HG02588 (cell line): ENCODE data around the gene TCN2.
"Not testable (repeated sequence)": the region's sequence is repeated elsewhere in the genome, so short reads cannot be mapped to it uniquely, and the experiment has no call there.

ENCODE experiments used
- ATAC-seq: cut with Tn5 transposase; IDR thresholded peaks from one replicate; pipeline ENCODE4 v1.9.1; 2021; ENCODE audit warnings: mild to moderate bottlenecking, moderate library complexity; ENCODE audit not compliant: unreplicated experiment

Gene TCN2

DNA sequence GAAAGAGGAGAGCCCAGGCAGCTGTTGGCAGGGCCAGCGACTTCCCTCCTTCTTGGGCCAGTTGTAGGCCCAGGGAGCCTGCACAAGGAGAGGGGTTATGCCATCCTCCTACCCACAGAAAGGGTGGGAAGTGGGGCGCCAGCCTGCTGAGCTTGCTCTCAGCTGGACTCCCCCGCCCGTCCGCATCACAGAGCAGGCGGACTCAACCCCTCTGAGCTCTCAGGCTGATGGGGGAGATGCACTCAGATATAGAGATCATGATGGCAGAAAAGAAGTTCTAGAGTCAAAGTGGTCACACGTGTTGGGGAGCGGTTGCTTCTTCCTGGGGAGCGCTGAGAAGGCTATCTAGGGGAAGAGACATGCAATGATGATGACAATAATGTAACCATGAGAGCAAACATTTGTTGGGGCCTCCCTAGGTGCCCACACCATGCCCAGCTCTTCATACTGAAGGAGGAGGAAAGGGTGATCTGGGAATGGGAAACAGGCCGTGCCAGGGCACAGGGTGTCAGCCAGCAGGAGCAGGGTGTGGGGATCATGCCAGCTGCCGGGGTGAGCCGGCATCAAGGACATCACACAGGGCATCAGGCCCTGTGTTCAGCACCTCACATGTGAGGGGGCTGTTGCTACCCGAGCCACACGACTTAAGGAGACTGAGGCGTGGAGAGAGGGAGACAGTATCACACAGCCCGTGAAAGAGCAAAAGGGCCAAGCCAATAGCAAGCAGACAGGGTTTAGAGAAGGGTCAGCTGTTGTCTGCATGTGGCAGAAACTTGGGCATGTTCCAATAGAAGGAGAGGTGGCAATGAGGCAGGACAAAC, 36.3 kb downstream of the TCN2 start:
- no peak for ATAC-seq

DNA sequence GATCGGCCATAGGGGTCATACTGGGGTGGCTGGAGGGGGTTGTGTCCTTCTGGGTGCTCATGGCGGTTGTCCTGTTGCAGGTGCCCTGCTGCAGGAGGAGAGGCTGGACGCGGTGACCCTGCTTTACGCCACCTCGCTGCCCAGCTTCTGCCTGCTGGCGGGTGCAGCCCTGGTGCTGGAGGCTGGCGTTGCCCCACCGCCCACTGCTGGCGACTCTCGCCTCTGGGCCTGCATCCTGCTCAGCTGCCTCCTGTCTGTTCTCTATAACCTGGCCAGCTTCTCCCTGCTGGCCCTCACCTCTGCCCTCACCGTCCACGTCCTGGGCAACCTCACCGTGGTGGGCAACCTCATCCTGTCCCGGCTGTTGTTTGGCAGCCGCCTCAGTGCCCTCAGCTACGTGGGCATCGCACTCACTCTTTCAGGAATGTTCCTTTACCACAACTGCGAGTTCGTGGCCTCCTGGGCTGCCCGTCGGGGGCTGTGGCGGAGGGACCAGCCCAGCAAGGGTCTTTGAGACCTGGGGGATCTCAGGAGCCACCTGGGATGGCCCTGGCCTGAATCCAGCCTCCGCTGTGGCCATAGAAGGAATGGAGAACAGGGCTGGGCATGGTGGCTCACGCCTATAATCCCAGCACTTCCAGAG, 39.7 kb downstream of the TCN2 start:
- ATAC-seq: no peak

DNA sequence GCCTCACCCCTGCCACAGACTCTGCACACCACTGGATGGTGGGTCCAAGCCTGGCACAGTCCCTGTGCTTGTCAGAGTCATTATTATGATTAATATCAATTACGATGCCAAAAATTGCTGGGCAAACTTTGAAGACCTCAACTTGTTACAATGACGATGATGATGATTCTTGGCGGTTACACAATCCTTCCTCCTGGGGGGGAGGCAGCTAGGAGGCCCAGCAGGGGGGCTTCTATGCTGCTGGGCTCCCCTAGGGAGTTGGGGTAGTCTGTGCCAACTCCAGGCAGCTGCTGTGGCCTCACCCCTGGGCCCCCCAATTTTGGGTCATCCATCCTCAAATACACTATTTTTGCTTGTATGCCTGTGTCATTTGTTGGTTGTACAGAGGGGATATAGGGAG, 40.6 kb downstream of the TCN2 start:
- no peak for ATAC-seq

DNA sequence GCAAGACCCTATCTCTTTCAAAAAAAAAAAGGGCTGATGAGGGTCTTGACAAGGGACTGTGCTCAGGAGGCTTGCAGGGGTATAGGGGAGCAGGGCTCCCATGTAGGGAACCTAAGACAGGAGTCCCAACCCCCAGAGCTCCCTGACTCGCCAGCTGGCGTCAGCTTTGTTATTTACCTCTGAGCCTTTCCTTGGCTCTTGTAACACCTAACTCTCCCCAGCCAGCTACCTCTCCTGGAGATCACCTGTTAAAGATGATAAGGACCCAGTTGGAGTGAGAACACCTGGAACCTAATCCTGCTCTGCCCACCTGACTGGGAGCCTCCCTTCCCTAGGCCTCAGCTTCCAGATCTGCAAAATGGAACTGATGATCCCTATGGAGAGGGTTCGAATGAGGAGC, 41.9 kb downstream of the TCN2 start:
- no peak for ATAC-seq

DNA sequence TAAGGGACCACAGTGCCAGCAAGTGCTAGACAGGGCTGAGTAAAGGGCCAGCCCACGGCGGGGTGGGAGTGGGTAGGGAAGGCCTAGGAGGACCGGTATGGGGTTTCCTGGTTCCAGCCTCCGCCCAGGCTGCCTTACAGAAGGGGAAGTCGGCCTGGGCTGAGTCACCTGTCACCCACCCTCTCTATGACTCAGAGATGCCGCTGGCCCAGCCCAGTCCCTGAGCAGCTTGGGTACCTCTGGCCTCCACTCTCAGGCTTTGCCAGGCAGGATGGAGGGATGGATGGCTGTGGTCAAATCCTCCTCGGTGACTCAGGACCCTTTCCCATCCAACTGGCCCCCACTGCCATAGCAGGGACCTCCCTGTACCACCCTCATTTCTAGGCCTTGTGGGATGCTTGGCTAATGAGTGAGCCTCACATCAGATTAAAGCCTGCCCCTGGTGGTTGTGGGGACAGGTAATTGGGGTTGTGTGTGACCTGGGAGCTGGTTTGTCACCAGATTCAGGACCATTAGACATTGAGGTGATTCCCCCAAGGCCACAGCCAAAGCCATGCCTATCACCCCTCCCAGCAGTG, 42.5 kb downstream of the TCN2 start:
- ATAC-seq: no peak

DNA sequence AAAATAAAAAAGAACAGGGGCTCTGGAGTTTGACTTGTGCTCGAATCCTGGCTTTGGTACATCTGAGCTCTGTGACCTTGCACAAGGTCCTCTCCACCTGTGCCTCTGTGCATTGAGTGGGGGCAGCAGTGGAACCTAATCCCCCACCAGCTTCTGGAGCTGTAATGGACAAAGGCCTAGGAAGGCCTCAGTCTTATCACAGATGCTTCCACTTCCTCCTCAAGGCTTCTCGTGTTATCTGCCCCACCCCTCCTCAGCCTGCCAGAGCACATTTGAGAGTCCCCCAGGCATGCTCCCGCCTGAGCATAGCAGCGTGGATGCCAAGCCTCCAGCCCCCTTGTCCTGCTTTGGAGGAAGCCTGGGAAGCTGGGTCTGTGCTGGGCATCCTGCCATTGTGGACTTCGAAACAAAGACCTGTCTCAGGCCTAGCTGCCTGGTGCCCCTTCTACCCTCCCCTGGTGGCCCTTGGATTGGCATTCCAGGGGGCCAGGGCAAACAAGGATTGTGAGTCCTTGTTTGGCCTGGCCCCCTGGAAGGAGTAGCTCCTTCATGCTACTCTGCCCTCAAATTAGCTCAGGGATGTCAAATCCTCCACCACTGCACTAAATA, 43.6 kb downstream of the TCN2 start:
- ATAC-seq: no peak

DNA sequence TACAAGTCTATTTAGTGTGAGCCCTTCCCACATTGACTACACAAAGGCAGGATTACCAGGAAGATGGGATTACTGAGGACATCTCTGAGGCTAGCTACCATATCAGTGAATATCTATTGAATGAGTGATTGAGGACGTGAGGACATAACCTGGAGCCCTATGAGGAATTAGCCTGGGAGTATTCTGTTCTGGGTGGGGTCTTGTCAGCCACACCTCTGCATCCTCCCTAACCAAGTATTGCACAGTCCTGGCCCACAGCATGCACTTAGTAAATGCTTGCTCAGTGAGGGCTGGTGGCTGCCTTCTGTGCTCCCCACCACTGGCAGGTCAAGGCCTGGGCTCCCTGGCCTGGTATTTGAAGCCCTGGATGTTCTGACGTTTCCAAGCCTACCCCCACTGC, 45.9 kb downstream of the TCN2 start:
- ATAC-seq: no peak

DNA sequence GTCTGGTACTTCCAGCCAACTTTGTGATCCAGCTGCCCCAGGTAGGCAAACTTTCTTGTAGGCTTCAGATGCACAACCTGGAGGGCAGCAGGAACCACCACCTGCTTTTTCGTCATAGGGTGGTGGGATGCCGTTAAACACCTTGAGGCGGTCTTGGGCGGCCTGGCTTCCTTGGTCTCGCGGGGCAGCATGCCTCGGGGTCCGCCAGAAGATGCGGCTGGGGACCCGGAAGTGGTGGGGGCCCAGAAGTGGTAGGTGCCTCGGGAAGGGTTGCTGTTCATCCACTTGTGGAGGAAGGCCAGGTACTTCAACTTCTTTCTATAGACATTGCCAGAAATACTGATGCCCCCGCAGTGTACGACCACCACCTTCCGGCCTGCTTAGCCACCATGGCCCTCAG, 47.4 kb downstream of the TCN2 start:
- no peak for ATAC-seq

DNA sequence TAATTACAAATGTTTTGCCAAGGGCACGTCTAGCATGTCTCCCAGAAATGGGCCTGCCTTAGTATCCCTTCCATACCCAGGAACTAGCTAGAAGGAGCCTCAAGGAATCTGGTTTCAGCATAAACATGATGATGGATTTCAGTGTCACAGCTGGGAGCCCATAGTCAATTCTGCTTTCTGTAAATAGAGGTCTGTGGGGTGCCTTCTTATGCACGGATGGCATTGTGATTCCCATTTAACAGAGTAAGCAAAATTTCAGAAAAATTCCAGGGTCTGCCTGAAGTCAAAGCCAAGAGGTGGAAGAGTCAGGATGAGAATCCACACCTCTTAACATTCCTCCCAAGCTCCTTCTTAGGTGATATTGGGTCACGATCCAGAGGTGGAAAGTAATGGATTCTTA, 48.6 kb downstream of the TCN2 start:
- no peak for ATAC-seq

DNA sequence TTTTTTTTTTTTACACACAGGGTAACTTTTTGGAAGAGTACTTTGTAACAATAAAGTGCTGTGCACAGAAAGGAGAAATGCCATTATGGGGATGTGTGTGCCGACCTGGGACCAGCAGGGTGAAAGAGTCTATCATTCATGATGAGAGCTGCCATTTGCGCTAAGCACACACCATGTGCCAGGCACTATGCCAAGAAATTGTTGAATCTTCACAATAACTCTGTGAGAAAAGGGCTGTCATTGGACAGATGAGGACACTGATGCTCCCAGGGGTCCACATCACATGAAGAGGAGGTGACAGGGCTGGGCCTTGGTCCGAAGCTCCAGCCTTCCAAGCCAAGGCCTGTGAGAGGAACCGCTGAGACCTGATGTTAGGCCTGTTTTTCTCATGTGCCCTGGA, 55.1 kb downstream of the TCN2 start:
- ATAC-seq: no peak

DNA sequence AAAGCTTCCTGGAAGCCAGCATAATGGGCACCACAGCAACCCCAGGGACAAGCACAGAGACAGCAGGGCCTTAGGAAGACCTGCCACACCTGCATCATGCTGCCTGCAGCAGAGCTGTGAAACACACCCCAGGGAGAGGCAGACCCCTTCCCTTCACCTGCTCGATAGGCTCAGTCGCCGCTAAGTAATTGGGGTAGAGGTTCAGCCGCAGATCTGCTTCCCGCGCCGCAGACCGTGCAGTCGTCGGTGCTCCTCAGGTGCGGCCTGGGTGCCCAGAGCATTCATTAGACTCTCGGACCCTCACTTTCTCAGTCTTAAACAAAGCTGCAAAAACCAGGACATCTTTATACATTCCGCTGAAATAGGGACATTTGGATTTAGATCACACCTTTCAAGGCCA, 57.8 kb downstream of the TCN2 start:
- ATAC-seq: no peak

DNA sequence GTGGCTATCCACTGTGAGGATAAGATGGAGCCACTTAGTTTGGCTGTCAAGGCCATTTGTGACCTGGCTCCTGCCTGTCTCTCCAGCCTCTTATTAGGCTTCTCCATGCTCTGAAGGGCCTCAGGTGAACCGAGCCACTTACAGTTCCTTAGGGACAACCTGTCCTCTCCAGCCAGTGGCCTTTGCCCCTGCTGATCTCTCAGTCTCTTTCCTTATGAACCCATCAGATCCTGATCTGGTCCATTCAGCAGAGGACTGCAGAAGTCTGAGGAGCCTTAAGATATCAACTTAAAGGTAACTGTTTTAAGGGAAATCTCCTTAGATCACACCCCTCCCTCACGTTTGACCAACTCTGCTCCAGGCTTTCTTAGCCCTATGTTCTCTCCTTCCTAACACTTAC, 58.3 kb downstream of the TCN2 start:
- no peak for ATAC-seq

DNA sequence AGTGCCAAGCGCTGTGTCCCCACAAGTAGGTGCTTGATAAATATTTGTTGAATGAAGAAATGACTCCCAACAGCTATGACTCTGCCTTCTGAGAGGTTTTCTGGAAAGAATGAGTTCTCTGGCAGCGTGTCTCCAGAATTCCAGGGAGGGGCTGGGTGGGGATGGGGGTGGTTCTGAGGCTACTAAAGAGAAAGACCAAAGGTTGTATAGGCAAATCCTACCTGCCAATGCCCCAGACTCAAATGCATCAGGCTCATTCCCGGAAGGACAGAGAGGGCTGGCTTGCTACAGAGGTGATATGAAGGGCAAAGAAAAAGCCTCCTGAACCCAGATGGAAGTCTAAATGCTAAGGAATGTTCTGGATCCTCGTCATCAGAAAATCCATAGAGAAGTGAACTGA, 58.8 kb downstream of the TCN2 start:
- ATAC-seq: no peak

DNA sequence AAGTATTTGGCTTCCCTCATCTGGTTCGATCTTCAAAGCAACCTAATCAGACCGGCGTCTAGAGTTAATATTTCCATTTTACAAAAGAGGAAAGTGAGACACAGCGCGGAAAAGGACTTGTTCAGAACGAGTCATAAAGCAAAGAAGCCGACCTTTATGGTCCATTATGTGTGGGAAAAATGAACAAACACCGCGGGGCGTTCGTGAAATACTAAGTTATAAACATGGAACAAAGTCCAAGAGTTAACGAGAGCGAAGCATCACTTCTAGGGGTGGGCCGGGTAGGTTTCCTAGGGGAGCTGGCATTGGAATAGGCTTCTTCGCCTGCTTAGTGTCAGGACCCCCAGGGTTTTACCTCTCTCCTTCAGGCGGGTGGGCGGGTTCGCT, 60.1 kb downstream of the TCN2 start:
- ATAC-seq: no peak

DNA sequence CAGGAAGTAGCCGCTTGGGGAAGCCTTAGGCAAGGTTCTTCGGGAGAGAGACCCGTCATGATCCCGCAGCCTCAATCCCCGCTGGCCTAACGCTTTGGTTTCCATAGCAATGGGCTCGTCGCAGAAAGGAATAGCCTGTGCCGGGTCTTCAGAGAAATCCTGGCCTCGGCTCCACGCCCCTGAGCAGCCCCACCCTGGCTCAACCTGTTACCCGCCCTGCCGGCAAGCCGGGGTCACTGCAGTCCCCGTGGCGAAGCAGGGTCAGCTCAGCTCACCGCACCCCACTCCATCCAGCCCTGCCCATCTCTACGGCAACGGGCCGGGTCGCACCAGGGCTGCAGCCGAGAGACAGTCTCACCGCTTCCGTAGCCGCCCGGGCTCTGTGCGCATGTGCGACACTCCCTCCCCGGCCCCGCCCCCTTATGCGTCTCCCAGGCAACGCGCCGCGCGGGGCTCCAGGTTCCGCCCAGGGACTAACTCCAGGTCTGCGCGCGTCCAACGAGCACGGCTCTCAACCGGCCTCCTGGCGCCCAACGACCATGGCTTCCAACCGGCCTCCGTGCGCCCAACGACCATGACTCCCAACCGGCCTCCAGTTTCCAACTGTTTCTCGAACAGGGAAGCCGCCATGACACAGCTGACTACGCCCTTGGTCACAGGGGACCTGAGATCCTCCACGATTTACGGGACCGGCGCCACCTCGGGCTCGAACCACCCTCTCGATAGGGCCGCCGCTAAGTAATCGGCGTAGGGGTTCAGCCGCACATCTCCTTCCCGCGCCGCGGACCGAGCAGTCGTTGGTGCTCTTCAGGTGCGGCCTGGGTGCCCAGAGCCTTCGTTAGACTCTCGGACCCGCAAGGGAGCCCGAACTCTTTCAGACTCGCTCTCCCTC, 60.8 kb downstream of the TCN2 start, which contains the start of gene DUSP18:
TSS of gene DUSP18 (minus strand) at position 382 of the 892 bp plus-strand sequence. CDS start 3,872 bp downstream, outside the sequence.
- peak; percentile 92 for ATAC-seq

DNA sequence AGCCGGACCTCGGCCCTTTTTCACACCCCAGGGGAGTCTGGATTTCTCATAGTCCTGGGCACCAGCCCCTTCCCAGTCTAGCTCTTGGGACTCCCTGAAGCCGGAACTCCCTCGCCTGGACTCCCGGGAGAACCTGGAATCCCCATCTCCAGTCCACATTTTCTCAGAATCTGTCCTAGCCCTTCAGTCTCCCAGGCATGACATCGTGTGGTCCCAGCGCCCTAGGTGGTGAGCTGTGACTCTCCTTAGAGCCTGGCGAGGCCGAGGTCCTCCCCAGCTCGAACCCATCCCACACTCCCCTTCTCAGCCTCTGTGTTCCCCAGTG, 61.4 kb downstream of the TCN2 start:
- ATAC-seq: no peak

DNA sequence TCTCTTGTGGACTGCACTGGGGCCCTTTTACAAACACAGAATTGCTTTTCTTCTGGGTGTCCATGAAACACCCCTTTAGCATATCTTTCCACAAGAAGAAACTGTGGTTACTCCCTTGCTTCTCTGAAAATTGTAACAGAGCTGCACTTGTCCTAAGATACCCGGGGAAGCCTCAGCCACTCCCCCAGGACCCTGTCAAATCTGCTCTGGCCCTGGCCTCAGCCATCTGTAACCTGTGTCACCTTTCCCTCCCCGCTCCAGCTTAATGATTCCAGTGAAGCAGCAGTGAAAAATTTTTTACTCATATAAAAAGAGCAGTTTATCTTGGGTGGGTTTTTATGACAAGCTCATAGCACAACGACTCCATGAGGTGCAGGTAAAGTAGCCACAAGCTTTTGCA, 64.1 kb downstream of the TCN2 start:
- ATAC-seq: no peak

DNA sequence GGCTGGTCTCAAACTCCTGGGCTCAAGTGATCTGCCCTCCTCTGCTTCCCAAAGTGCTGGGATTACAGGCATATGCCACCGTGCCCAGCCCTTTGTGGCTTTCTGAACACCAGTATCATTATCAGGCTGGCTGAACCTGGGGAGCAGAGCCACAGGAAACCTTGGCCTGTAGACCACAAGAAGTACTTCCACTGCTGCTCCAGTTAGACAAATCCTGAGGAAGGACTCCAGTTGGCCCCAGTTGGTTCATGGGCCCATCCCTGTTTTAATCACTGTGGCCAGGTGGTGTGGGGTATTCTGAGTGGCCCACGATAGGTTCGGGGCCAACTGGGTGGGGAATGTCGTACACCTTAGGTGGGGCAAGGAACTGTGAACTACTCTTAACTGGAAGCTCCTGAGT, 66.2 kb downstream of the TCN2 start:
- ATAC-seq: no peak

DNA sequence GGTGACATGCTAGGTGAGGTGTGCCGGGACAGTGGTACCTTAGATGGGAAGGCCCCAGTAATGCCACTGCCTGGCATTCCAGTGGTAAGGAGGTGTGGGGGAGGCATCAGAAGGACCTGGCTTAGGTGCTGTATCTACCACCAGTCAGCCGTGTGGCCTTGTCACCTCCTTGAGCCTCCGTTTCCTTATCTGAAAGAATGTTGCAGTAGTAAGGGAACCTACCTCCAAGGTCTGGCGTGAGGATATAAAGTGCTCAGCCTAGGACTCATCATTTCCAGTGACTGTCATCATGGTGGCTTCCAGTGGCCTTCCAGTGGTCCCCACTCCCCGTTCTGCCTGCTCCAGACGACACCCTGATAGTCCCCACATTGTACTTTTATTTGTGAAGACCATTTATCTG, 67.5 kb downstream of the TCN2 start:
- no peak for ATAC-seq

DNA sequence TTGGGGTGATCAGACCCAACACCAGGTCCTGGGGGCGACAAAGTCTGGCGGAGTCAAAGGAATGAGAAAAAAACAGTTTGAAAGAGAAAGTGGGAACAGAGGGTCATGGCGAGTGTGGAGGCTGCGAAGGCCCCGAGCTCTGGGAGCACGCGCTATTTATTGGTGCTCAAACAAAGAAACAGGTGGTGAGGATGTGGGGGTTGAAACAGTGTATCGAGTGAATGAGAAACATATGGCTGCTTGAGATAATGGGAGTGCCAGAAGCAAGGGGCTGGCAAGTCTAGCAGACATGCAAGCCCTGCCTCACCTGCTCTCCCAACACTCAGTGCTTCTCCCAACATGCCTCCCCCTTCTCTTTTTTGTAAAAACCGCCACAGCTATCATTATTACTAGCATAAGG, 68.5 kb downstream of the TCN2 start:
- no peak for ATAC-seq

DNA sequence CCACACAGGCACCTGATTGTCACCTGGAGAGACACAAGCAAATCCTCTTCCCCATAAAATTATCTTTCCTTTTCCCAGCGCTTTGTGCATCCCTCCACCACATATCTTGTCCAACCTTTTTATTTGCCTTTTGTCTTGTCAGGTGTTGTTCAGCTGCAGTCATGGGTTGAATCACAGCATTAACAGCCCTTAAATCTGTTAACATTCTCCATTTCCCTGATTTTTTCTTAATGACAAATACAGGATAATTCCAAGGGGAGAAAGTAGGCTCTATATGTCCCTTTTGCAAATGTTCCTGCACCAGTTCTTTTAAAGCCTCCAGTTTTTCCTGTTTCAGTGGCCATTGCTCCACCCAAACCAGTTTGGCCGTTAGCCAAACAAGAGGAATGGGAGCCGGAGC, 69.6 kb downstream of the TCN2 start:
- ATAC-seq: not testable (repeated sequence)
